Measurements from ENCODE around the gene PLPP1.

Gene PLPP1

GRCh38 chr5:55415071-55415470 is 119.7 kb downstream of the PLPP1 start:
- H3K27ac ChIP-seq (replicated peaks): no peak overlapping the region
- no peak for DNase-seq (ENCODE audit: low read depth in 1 of 2, low spot score in 1 of 2)
- H3K4me3 ChIP-seq (replicated peaks; ENCODE audit: insufficient read depth, low read length): no peak overlapping the region
- H3K27me3 ChIP-seq (ENCODE audit: insufficient read depth, poor library complexity, severe bottlenecking): no peaks in the 10 kb centered on the region
- TF ChIP-seq SPI1 (IDR thresholded peaks at IDR 0.05; ENCODE audit: borderline replicate concordance, low read depth) (no peak), POLR2AphosphoS5 (IDR thresholded peaks at IDR 0.05; ENCODE audit: low read depth) (no peak), REST (IDR thresholded peaks at IDR 0.05; ENCODE audit: insufficient replicate concordance, low read depth) (no peak), CTCF (IDR thresholded peaks at IDR 0.05; ENCODE audit: insufficient read depth, low read length) (no peak), GABPA (IDR thresholded peaks at IDR 0.05; ENCODE audit: low read depth) (no peak)

- Histone ChIP-seq H3K4me3 (replicated peaks; ENCODE audit: insufficient read depth, low read length) (no peak overlapping the region), H3K27me3 (ENCODE audit: insufficient read depth, poor library complexity, severe bottlenecking) (no peaks in the 10 kb centered on the region), H3K27ac (replicated peaks) (no peak overlapping the region)
- no peak for DNase-seq (ENCODE audit: low read depth in 1 of 2, low spot score in 1 of 2)
- TF ChIP-seq REST (IDR thresholded peaks at IDR 0.05; ENCODE audit: insufficient replicate concordance, low read depth) (no peak), CTCF (IDR thresholded peaks at IDR 0.05; ENCODE audit: insufficient read depth, low read length) (no peak), GABPA (IDR thresholded peaks at IDR 0.05; ENCODE audit: low read depth) (no peak)
Observed at GRCh38 chr5:55413644-55414043, 121.1 kb downstream of the PLPP1 start.

GRCh38 chr5:55411876-55412275 is 122.9 kb downstream of the PLPP1 start:
- no peak for DNase-seq (ENCODE audit: low read depth in 1 of 2, low spot score in 1 of 2)
- TF ChIP-seq POLR2AphosphoS5 (IDR thresholded peaks at IDR 0.05; ENCODE audit: low read depth): no peak
- no peak for TF ChIP-seq CTCF (IDR thresholded peaks at IDR 0.05; ENCODE audit: insufficient read depth, low read length)
- no peak for TF ChIP-seq SPI1 (IDR thresholded peaks at IDR 0.05; ENCODE audit: borderline replicate concordance, low read depth)
- TF ChIP-seq GABPA (IDR thresholded peaks at IDR 0.05; ENCODE audit: low read depth): no peak
- no peak for TF ChIP-seq REST (IDR thresholded peaks at IDR 0.05; ENCODE audit: insufficient replicate concordance, low read depth)
- Histone ChIP-seq H3K27ac (replicated peaks) (no peak overlapping the region), H3K27me3 (ENCODE audit: insufficient read depth, poor library complexity, severe bottlenecking) (no peaks in the 10 kb centered on the region), H3K4me3 (replicated peaks; ENCODE audit: insufficient read depth, low read length) (no peak overlapping the region)
